GM19193 (cell line): ENCODE data around the gene UIMC1.

Experiments used
- POLR2A ChIP-seq: IDR thresholded peaks from 4 replicates; pipeline ENCODE4 v1.6.1; 2011; ENCODE audit not compliant: insufficient read depth, insufficient read length; ENCODE audit errors: extremely low read depth

UIMC1 gene

DNA sequence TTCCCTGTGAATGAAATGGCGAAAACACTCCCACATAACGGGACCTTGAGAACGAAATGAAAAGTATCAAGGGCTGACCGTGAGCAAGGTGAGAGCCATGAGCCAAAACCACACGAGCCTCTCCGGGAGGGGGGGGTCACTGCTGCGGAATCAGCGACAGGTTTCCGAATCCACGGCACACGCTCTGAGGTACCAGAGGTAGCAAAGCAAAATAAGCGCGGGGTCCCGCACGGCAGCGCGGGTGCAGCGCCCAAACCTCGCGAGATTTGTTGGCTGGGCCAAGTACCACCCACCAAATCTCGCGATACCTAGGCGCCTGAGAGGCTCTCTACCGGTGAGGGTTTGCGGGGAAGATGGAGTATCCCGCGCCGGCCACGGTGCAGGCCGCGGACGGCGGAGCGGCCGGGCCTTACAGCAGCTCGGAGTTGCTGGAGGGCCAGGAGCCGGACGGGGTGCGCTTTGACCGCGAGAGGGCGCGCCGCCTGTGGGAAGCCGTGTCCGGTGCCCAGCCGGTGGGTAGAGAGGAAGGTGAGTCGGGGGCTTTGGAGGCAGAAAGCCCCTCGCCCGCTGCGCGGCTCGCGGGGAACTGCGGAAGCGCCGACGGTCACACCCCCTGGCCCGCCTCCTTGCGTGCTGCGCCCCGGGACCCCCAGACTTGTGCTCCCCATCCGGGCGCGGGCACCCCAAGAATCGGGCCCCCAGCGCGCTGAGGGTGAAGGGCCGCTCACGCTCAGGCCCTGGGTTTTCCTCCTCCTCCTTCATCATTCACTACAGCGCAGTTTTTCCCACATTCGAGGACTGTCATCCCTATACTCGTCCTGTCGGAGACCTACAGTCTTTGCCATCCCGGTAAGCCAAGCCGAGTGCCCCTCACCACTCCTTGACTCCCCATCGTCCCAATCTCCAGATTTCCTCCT is 16.1 kb upstream of the UIMC1 start, which contains the start of gene ZNF346:
TSS of gene ZNF346 (plus strand) at position 311 of the 917 bp plus-strand sequence. CDS start at position 354, 43 bp downstream.
- peak; percentile 90 for TF ChIP-seq POLR2A

DNA sequence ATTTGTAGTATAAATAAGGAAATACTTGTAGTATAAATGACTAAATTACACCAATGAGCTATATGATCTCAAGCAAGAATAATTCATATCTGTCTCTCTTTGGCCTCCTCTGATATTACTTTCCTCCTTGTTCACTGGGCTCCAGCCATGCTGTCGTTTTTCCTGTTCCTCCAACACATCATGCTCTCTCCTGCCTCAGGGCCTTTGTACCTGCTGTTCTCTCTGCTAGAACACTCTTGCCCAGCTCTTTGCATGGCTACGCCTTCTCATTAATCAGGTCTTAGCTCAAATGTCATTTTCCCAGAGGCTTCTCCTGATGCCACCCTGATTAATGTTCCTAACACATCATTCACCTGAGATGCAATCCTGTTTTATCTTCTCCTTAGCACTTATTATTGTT is 13.5 kb upstream of the UIMC1 start:
- TF ChIP-seq POLR2A = no peak

DNA sequence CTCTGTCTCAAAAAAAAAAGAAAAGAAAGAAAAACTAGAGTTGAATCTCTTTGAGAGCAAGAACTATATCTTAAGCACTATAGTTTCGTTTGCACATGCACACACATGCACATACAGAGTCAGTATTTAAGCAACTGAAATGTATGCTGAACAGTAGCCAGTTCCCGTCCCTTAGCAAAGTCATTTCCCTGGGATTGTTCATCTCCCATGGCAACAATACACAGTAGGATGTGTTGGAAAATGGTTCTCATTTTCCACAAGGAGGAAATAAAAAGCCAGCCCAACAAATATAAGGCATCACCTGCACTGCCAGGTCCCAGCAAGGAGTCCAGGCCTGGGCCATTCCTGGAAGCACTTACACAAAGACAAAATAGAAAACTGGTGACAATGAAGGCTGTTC is 11.8 kb upstream of the UIMC1 start:
- TF ChIP-seq POLR2A = no peak

DNA sequence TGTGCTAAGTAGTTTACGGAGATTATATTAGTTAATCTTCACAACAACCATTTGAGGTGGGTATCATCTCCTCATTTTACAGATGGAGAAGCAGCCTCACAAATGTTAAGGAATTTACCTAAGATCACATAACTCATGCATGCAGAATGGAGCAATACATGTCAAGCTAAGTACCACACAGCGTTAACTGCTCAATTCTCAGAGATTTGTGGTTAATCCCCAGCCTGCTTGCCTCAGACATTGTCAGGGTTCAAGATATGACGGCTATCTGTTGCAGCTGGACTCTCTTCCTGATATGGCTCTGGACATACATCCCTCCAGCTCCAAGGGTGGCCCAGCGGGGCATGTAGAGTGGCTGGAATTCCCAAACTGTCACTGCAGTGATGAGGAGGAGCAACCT is 8.6 kb upstream of the UIMC1 start:
- TF ChIP-seq POLR2A = no peak

DNA sequence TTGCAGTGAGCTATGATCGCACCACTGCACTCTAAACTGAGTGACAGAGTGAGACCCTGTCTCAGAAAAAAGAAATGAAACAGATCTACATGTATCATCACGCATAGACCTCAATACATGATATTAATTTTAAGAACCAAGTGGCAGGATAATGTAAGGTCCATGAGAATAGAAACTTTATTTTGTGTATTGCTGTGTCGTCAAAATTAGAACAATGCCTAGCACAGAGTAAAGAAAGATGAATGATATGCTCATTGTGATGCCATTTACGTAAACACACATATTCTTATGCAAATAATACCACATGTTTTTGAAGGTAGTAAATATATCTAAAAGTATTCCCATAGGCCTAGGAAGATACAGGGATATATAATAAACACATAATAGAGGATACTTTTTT is 3.6 kb upstream of the UIMC1 start:
- TF ChIP-seq POLR2A = no peak

DNA sequence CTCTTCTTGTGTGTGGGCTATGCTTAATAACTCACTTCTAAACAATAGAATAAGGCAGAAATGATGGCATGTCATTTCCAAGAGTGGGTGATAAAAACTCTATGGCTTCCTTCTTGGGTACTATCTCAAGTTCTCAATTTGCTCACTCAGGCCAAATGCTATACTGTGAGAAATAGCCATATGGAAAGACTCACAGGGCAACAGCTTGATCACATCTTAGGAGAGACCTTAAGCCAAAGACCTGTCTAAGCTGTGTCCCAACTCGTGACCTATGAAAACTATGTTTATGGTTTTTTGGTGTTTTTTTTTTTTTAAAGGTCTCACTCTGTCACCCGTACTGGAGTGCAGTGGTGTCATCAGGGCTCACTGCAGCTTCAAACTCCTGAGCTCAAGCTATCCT is 2.1 kb upstream of the UIMC1 start:
- no peak for TF ChIP-seq POLR2A

DNA sequence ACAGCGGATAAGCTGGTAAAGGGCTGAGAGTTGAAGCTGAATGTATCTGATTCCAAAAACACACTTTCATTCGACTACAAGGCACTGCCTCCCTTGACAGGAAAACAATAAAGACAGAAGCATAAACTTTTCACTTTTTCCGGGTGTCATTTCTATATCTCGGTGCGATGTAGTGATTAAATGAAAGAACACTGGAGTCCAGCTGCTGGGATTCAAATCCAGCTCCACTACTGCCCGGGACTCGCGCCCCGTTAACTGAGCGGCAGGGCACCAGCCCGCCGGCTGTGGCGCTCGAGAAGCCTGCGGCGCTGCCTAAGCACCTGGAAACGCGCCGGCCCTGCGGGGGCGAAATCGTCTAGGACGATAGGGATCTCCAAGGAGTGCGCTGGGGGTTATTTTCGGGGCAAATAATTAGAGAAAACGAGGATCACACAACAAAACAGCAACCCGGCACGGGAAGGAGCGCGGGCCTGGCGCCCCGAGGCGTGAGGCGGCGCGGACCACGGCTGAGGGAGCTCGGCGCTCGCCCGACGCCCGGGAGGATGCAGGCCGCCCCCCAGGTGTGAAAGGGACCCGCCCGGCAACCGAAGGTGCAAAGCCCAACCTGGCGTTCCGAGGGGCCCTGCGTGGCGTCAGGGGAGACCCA is 837 bp downstream of the UIMC1 start:
- TF ChIP-seq POLR2A = no peak

DNA sequence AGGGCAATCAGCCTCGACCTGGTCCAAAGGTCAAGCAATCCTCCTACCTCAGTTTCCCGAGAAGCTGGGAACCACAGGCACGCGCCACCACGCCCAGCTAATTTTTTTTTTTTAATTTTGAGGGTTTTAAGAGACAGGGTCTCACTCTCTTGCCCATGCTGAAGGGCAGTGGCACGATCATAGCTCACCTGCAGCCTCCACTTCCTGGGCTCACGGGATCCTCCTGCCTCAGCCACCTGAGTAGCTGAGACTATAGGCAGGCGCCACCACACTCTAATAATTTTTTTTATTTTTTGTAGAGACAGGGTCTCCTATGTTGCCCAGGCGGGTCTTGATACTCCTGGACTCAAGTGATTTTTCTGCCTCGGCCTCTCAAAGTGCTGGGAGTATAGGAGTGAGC is 1.6 kb downstream of the UIMC1 start:
- TF ChIP-seq POLR2A = no peak

DNA sequence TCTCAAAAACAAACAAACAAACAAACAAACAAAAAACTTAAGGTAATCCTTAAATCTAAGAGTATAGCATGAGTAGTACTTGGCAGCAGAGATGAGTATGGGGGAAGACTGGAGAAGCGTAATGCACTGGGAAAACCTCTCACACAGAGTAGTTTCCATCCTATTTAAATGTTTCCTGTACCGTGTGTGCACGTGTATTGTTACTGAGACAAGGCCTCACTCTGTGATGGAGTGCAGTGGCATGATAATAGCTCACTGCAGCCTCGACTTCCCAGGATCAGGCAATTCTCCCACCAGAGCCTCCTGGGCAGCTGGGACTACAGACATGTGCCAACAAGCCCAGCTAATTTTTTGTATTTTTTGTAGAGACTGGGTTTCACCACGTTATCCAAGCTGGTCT is 2.9 kb downstream of the UIMC1 start:
- TF ChIP-seq POLR2A = no peak

DNA sequence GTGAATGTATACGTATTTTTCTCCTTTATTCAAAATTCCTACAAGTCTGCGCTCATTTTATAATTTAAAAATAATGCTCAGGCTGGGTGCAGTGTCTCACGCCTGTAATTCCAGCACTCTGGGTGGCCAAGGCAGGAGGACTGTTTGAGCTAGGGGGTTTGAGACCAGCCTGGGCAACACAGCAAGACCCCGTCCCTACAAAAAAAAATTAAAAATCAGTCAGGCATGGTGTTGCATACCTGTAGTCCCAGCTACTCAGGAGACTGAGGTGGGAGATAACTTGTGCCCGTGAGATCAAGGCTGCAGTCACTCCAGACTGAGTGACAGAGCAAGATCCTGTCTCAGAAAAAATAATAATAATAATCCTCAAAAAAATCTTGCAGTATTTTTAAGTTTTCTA is 7.8 kb downstream of the UIMC1 start:
- no peak for TF ChIP-seq POLR2A

DNA sequence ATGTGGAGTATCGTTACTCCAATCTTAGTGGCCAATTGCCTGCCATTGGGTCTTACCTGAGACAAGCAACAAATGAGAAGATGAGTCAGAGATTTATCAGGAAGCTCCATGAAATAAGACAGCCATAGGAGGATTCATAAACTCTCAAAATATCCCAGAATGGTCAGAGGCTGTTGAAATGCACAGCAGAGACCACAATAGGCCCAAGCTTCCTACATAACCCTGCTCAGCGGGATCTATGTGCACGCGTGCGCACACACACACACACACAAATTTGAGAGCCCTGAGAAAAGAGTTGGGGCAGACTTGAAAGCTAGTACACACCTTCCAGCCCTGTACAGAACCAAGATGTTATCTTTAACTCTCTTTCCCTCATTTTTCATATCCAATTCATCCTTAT is 9.8 kb downstream of the UIMC1 start:
- no peak for TF ChIP-seq POLR2A

DNA sequence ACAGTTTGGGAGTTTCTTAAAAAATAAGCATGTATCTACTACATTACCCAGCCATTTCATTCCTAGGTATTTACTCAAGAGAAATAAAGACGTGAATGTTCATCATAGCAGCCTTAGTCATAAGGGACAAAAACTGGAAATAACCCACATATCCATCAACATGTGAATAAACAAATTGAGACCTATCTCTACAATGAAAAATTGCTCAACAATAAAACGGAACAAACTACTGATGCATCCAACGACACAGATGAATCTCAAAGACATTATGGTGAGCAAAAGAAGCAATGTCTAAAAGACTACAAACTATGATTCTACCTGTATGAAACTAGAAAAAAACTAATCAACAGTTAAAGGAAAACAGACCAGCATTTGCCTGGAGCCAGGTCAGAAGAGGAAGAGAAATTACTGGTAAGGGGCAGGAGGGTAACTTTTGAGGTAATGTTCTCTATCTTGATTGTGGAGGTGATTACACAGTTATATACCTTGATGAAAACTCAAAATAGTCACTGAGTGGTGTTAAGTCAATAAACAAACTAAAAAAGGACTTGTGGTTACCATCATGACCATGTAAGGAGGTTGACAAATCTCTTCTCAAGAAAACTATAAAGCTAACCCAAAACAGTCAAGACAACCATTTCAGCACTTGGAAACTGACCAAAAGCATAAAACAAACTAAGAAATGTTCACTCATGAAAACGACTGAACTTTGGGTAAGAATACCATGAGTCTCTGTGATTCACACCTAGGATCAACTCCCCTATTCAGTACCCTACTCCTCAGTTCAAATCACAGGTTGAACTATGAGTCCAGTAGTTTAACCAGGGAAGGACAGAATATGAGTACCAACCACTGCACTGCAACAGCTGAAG is 10.4 kb downstream of the UIMC1 start:
- no peak for TF ChIP-seq POLR2A

DNA sequence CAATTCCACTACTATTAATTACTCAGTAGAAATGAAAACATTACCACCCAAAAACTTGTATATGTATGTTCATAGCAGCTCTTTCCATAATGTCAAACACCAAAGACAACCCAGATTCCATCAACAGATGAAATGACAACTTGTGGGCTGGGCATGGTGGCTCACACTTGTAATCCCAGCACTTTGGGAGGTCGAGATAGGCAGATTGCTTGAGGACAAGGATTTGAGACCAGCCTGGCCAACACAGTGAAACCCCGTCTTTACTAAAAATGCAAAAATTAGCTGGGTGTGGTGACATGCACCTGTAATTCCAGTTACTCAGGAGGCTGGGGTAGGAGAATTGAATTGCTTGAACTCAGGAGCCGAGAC is 11.5 kb downstream of the UIMC1 start:
- TF ChIP-seq POLR2A = no peak

DNA sequence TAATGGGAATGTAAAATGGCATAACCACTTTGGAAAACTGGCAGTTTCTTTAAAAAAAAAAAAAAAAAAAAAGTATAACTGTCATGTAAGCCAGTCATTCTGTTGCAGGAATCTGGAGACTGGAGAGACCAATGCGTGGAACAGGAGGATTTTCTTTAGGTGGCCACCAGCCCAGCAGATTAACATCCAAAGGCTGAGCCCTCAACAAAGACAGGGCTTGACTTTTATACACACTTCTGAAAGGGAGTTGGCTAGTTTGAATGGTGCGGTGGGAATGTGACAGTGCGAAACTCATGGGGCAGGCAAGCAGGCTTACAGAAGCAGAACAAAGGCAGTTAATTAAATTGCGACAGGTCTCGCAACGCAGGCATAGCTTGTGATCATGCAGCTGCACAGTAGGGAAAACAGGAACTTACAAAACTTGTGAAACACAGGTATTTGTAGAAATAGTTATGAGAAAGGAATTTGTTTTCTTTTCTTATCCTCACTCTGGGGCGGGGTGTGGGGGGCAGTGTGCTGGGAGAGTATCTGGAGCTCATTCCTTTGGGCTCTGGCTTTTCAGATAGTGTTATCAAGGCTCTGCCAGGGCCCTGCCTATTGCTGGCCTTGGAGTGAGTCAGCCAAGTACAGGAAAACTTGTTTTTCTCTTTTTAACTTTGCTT is 12.0 kb downstream of the UIMC1 start:
- no peak for TF ChIP-seq POLR2A

DNA sequence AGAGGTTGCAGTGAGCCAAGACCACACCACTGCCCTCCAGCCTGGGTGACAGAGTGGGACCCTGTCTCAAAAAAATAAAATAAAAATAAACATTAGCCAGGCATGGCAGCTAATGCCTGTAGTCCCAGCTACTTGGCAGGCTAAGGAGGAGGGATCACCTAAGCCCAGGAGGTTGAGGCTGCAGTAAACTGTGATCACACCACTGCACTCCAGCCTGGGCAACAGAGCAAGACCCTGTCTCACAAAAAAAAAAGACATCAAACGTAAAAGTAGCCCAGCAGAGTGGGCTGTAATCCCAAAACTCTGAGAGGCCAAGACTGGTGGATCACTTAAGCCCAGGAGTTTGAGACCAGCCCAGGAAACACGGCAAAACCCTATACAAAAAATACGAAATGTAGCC is 19.0 kb downstream of the UIMC1 start:
- no peak for TF ChIP-seq POLR2A

DNA sequence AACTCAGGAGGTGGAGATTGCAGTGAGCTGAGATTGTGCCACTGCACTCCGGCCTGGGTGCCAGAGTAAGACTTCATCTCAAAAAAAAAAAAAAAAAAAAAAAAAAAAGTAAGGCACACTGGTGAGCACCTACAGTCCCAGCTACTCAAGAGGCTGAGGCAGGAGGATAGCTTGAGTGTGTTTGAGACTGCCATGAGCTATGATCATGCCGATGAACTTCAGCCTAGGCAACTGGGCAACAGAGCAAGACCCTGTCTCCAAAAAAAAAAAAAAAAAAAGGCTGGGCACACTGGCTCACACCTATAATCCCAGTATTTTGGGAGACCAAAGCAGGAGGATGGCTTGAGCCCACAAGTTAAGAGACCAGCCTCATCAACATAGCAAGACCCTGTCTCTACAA is 20.3 kb downstream of the UIMC1 start:
- TF ChIP-seq POLR2A = no peak

DNA sequence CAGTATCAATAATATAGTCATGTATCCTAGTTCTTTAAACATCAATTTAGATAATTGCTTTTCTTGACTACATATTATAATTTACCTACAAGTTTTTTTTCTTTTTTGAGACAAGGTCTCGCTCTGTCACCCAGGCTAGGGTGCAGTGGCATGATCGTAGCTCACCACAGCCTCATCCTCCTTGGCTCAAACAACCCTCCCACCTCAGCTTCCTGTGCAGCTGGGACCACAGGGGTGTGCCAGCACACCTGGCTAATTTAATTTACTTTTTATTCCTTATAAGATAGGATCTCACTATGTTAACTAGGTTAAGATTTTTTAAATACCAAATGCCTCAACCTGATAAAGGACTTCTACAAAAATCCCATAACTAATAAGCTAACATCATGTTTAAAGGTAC is 21.1 kb downstream of the UIMC1 start:
- TF ChIP-seq POLR2A = no peak
